ENCODE data around the gene ZNF316.
"Not testable (repeated sequence)": the region's sequence is repeated elsewhere in the genome, so short reads cannot be mapped to it uniquely, and the experiment has no call there.

The ZNF316 gene

GRCh38 chr7:6648066-6648814 lies 11.1 kb downstream of the ZNF316 start:
- no peak for DNase-seq

DNA sequence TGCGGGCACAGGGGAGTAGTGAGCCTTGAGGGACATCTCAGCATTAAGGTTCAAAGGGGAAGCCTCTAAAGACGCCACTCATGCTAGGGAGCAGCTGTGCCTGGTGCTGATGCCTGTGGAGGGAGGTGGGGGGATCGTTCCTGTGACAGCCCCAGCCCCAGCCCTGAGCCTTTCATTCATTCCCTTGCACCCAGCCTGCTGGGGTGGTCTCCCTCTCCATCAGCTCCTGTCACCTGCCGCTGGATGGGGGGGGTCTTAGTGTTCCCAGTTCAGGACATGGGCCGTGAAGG lies 11.6 kb downstream of the ZNF316 start:
- DNase-seq = no peak

GRCh38 chr7:6649241-6649961 lies 12.3 kb downstream of the ZNF316 start:
- no peak for DNase-seq

GRCh38 chr7:6650086-6650485 lies 13.0 kb downstream of the ZNF316 start:
- no peak for DNase-seq

DNA sequence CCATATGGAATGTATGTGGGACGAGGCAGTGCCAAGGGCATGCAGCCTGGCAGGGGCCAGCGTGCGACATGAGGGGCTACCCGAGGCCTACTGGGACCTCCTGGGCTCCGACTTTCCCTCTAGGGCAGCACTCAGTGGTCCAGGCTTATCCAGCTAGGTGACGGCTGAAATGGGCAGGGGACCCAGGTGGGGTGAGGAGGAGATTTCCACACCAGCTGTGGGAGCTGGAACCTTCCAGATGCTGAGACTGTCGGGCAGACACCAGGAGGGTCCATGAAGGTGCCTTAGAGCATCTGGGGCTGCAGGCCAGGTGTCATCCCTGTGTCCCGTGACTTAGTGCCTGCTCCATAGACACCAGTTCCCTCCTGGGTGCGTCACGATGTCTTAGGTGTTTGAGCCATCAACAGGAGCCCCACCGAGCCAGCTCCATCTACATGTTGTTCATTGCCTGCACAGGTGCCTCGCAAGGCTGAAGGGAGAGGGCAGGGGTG lies 13.4 kb downstream of the ZNF316 start:
- no peak for DNase-seq

DNA sequence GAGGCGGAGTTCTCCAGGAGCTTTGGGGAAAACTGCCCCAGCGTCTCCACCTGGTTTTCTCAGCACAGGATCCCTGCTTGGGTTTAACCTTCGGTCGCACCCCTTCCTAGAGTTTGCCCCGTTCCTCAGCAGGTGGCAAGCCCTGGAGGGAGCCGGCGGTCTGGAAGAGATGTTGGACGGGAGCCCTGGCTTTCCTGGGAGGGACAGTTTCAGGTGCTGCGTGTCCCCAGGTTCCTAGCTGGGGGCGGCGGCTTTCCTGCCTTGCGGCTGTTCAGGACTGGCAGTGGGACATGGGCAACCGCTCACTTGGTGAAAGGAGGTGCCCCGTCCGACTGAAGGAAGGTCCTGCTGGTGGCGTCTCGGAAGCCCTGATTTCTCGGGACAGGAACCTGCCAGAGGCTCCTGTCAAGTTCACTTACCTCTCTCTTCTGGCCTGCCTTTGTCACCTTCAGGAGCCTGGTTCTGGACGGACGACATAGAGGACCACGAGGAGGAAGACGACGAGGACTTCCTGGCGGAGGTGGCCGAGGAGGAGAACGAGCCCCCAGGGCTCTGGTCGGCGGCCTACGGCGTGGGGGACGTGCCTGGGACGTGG lies 14.8 kb downstream of the ZNF316 start:
- DNase-seq = no peak

DNA sequence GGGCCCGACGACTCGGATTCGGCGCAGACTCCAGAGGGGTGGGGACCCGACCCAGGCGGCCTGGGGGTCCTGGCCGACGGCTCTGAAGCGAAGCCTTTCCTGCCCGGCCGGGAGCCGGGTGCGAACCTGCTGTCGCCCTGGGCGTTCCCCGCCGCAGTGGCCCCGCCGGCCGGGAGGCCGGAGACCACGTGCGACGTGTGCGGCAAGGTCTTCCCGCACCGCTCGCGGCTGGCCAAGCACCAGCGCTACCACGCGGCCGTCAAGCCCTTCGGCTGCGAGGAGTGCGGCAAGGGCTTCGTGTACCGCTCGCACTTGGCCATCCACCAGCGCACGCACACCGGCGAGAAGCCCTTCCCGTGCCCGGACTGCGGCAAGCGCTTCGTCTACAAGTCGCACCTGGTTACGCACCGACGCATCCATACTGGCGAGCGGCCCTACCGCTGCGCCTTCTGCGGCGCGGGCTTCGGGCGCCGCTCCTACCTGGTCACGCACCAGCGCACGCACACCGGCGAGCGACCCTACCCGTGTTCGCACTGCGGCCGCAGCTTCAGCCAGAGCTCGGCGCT lies 15.4 kb downstream of the ZNF316 start:
- no peak for DNase-seq

GRCh38 chr7:6653071-6654003 lies 16.2 kb downstream of the ZNF316 start:
- no peak for DNase-seq

GRCh38 chr7:6654113-6654841 lies 17.2 kb downstream of the ZNF316 start:
- DNase-seq = no peak

DNA sequence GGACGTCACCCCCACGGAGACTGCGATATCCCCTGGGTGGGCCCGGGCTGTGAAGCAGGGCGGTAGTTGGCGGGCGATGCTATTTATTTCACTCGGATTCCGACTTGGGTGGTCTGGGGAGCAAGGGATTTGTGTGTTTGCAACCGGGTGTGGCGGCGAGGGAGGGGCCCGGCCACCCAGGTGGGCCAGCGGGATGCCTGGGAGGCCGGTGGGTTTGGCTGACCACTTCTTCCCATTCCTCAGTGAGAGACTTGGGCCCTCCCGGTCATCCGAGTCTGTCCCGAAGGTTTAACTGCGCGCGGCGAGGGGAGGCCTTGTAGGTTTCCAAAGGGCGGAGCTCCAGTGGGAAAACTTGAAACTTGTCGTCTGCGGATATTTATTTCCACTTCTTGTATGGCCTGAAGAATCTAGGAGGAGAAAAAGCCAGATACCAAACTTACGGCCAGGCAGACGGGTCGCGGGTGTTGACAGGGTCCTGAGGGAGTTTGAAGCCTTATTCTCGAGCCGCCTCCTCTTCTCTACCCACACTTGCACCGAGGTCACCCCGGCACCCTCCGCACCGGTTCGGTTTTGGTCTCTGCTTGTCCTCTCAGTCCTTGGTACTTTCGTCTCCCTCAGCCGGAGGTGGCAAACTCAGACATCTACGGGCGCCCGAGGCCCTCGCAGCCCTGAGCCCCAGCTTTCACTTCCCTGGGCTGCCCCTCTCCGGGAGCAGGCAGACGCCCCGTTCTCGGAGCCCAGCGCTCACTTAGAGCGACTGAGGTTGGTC lies 17.9 kb downstream of the ZNF316 start:
- DNase-seq = no peak

DNA sequence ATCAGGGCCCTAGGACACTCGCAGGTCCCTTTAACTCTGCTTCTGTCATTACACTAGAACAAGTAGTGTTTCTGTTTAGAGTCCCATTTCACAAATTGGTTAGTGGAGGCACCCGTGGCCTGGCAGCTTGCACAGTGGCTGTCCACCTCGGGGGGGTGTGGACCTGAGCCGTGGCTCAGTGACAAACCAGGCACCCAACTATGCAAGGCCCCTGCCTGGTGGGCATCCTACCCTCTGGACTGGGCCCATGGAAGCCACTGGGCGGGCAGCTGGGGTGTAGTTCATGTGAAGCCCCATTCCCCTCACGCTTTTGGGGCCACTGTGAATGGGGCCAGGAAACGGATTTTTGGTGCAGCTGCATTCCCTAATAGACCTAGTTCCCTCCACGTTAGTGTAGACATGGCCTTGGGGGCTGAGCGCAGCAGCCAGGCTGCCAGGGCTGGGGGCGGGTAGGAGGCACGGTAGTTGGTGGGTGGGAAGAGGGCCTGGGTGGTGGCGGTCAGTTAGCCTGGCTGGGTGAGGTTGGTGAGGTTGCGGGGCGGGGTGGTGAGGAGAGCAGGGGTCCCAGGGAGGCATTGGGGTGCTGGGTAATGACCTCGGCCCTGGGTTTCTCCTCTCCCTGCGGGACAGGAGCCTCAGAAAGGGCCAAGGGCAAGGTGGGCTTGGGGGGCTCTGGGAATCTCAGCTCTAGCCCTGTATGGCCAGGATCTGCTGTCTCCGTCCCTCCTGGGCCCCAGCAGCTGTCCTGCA lies 18.7 kb downstream of the ZNF316 start:
- DNase-seq = no peak

- DNase-seq = no peak
Measured at GRCh38 chr7:6656413-6656812, 19.3 kb downstream of the ZNF316 start.

GRCh38 chr7:6658618-6659345 lies 21.7 kb downstream of the ZNF316 start:
- no peak for DNase-seq

- DNase-seq = not testable (repeated sequence)
Measured at GRCh38 chr7:6670851-6671250, 33.7 kb downstream of the ZNF316 start.

DNA sequence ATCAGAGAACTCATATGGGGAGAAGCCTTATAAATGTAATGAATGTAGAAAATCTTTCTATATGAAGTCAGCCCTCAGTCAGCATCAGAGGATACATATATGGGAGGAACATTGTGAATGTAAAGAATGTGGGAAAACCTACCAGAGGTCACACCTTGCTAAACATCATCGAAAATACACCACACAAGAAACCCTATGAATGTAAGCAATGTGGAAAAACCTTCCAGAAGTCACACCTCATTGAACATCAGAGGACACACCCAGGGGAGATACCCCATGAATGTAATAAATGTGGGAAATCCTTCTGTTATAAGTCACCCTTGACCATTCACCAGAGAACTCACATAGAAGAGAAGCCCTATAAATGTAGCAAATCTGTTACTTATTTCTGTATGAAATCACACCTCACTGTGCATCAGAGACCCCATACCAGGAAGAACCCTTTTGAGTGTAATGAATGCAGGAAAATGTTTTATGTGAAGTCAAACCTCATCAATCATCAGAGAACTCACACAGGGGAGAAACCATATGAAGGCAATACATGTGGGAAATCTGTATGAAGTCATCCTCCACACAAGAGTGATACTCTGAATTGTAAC lies 38.8 kb downstream of the ZNF316 start:
- no peak for DNase-seq

- no peak for DNase-seq
Measured at GRCh38 chr7:6680146-6680545, 43.0 kb downstream of the ZNF316 start.

GRCh38 chr7:6691103-6691502 lies 54.0 kb downstream of the ZNF316 start:
- DNase-seq = no peak

- DNase-seq = no peak
Measured at GRCh38 chr7:6691609-6692106, 54.5 kb downstream of the ZNF316 start.

- no peak for DNase-seq
Measured at GRCh38 chr7:6700793-6701192, 63.7 kb downstream of the ZNF316 start.

Measured in NCI-H2081 treated with DMSO at 0.1 percent for 48 hours (cell line).